Stimulated activated CD4-positive, alpha-beta T cell treated with anti-CD3 and anti-CD28 coated beads, Interleukin-2, amount 100 ng/mL, for 24 hours (primary cell): ENCODE data around the gene CITED4.

Experiments used
- DNase-seq, 2 donors: peaks; one replicate each; pipeline ENCODE4 v3.0.0-alpha.2; 2020

CITED4 gene

GRCh38 chr1:40884055-40884795 lies 22.1 kb upstream of the CITED4 start:
- no peak for DNase-seq

GRCh38 chr1:40880813-40881549 lies 18.8 kb upstream of the CITED4 start:
- no peak for DNase-seq

DNA sequence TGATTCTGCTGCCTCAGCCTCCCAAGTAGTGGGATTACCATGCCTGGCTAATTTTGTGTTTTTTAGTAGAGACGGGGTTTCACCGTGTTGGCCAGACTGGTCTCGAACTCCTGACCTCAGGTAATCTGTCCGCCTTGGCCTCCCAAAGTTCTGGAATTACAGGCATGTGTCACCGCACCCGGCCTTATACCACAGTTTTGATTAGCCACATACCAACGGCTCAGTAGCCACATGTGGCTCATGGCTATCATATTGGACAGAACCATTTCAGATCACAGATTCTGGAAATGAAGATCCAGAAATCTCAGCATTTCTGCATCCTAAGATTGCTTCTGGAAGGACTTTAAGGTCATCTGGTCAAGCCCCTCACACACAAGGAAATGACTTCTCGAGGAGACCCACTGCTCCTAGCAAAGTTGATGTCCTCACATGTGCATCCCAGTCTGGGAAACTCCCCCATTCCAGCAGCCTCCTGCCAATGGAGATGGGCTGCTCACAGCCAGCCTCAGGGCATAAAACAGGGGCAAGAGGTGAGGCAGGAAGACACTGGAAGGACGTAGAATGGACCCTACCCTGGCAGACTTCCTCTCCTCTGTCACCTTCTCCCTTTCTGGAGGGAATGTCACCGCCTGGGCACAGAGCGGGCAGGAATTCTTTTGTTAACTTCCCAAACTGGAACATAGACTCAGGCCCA lies 17.5 kb upstream of the CITED4 start:
- DNase-seq, result no peak

GRCh38 chr1:40878906-40879305 lies 16.7 kb upstream of the CITED4 start:
- DNase-seq, result no peak

DNA sequence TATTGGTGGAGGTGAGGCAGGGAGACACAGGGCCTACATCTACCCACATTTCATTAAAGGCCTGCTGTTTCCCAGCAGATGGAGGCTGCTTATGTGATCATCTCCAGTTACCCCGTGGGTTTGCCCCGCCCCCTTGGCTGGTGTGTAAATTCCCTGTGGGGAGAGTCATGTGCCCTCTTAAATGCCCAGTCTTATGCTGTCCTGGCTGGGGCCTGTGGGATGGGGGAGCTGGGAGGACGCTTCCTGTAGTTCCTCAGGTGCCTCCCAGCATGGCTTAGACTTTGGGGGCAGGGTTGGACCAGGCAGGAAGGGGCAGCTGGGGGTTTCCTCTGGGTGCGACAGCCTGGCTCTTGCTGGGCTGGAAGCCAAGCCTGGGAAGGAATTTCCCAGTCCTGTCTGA lies 15.5 kb upstream of the CITED4 start:
- peak; percentile 37 to 40 for DNase-seq

DNA sequence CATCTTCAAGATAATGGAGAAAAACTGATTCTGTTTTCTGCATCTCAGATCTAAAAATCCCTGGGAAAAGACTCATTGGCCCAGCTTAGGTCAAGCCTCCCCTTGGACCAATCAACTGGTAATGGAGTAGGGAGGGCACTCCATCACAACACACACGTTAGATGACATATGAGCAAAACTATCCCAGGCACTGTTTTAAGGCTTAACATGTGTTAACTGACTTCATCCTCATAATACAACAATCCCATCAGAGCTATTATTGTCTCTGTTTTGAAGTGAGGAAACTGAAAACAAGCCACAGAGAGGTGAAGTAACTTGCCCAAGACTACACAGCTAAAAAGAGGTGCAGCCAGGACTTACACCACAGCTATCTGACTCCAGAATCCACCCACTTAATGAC lies 14.7 kb upstream of the CITED4 start:
- DNase-seq, result no peak

- no peak for DNase-seq
These were observed 14.2 kb upstream of the CITED4 start for GRCh38 chr1:40876436-40876761.

- DNase-seq, result no peak
These were observed 11.8 kb upstream of the CITED4 start for GRCh38 chr1:40873863-40874472.

GRCh38 chr1:40872276-40872675 lies 10.1 kb upstream of the CITED4 start:
- no peak for DNase-seq

- no peak for DNase-seq
These were observed 8.1 kb upstream of the CITED4 start for GRCh38 chr1:40870135-40870728.

GRCh38 chr1:40868051-40868723 lies 6.0 kb upstream of the CITED4 start:
- no peak for DNase-seq

- peak; percentile 28 to 50 for DNase-seq
These were observed 749 bp downstream of the CITED4 start for GRCh38 chr1:40861224-40862003.

GRCh38 chr1:40860706-40861223 lies 1.4 kb downstream of the CITED4 start:
- DNase-seq, result no peak

DNA sequence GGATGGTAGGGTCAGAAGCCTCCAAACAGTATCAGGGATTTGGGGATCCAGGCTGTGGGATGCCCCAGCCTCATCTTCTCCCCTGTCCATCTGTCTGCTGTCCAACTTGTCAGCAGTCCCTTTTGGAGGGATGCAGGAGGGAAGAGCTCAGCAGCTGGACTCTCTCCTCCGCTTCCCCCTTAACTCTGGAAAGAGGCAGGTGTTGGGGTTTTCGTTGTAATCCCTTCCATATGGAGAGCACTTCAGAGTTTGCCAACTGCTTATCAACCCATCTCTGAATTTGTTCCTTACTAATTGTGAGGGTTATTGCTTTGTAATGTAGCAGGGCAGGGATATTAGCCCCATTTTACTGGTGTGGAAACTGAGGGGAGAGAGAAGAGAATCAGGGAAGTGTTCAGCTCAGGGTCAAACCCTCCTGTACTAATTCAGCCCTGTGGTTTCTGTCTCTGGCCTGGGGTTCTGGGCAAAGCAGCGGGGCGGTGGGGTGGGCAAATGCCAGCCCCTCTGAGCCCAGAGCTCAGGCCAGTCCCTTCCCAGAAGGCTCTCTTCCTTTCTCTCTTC lies 3.2 kb downstream of the CITED4 start:
- DNase-seq, result no peak

- DNase-seq, result no peak
These were observed 4.4 kb downstream of the CITED4 start for GRCh38 chr1:40857737-40858136.

GRCh38 chr1:40856656-40857302 lies 5.4 kb downstream of the CITED4 start:
- DNase-seq, result no peak

- DNase-seq, result no peak
These were observed 6.0 kb downstream of the CITED4 start for GRCh38 chr1:40856116-40856515.

DNA sequence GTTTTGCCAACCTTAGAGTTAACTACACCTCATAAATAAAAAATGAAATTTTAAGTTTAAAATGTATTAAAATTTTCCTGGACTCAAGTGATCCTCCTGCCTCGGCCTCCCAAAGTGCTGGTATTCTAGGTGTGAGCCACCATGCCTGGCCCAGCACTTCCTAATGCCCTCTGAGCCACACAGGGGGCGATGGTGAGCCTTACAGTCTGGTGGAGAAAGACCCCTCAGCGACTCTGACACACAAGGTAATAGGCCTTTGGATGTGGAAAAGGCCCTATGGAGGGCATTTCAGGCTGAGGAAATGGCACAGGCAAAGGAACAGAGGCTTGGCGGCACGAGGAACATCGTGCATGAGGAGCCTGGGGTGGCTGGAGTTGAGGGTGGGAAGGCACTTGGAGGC lies 6.7 kb downstream of the CITED4 start:
- DNase-seq, result peak in 1 of 2 donors; percentile 31

DNA sequence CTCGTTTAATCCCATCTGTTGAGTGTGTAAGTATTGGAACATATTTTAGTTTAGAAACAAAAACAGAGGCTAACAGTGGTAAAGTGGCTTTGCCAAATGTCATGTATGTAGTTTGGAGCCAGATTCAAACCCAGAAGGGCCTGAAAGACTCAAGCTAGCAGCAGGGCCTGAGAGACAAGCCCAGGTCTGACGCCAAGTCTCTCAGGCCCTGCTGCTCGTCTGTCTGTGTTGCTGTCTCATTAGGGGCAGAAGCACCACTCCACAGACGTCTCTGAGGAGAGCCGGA lies 8.3 kb downstream of the CITED4 start:
- no peak for DNase-seq

GRCh38 chr1:40853113-40853884 lies 8.9 kb downstream of the CITED4 start:
- DNase-seq, result no peak
